H9 (cell line): Measurements from ENCODE around the gene PALM3. TPM values are rescaled to one million over a fixed set of nuclear protein-coding genes. Genes with fewer than 3 reads are reported as not detected.

ENCODE experiments used
- DNase-seq: peaks from one replicate; pipeline ENCODE4 v3.0.0-alpha.2; 2017
- H2AFZ ChIP-seq: one replicate; pipeline ENCODE4 v1.6.1; 2013; ENCODE audit warnings: mild to moderate bottlenecking, low read length, control low read depth, moderate library complexity
- H2AK5ac ChIP-seq: 2 replicates; pipeline ENCODE4 v1.6.1; 2013; ENCODE audit warnings: low read length, control low read depth, mixed read lengths; ENCODE audit not compliant: insufficient read length
- H2BK120ac ChIP-seq: one replicate; pipeline ENCODE4 v1.6.1; 2013; ENCODE audit warnings: low read depth, mild to moderate bottlenecking, low read length, control low read depth, inconsistent platforms; ENCODE audit not compliant: poor library complexity, severe bottlenecking
- H2BK12ac ChIP-seq: 2 replicates; pipeline ENCODE4 v1.6.1; 2013; ENCODE audit warnings: low read length, control low read depth, mixed read lengths, low read depth; ENCODE audit not compliant: insufficient read length
- H2BK15ac ChIP-seq: 2 replicates; pipeline ENCODE4 v1.6.1; 2013; ENCODE audit warnings: low read depth, low read length, control low read depth
- H2BK20ac ChIP-seq: one replicate; pipeline ENCODE4 v1.6.1; 2013; ENCODE audit warnings: low read depth, mild to moderate bottlenecking, low read length, control low read depth, inconsistent platforms; ENCODE audit not compliant: poor library complexity, severe bottlenecking
- H2BK5ac ChIP-seq: 2 replicates; pipeline ENCODE4 v1.6.1; 2013; ENCODE audit warnings: low read length, control low read depth, mixed read lengths; ENCODE audit not compliant: insufficient read length
- H3K14ac ChIP-seq: 2 replicates; pipeline ENCODE4 v1.6.1; 2013; ENCODE audit warnings: low read length, control low read depth; ENCODE audit not compliant: insufficient read depth
- H3K18ac ChIP-seq: 2 replicates; pipeline ENCODE4 v1.6.1; 2013; ENCODE audit warnings: low read depth, mild to moderate bottlenecking, mixed read lengths, low read length, control low read depth; ENCODE audit not compliant: insufficient read length
- H3K23ac ChIP-seq: 2 replicates; pipeline ENCODE4 v1.6.1; 2013; ENCODE audit warnings: low read length, control low read depth, mixed read lengths, low read depth; ENCODE audit not compliant: insufficient read length
- H3K23me2 ChIP-seq: 2 replicates; pipeline ENCODE4 v1.6.1; 2013; ENCODE audit warnings: low read depth, mild to moderate bottlenecking, mixed read lengths, low read length, control low read depth; ENCODE audit not compliant: insufficient read length, poor library complexity, severe bottlenecking
- H3K27ac ChIP-seq: 2 replicates; pipeline ENCODE4 v1.5.1; 2013; ENCODE audit warnings: low read length, control low read depth, mixed read lengths, low read depth; ENCODE audit not compliant: insufficient read length
- H3K27me3 ChIP-seq: 2 replicates; pipeline ENCODE4 v1.6.1; 2013; ENCODE audit warnings: low read length, control low read depth, inconsistent platforms; ENCODE audit not compliant: insufficient read depth
- H3K4ac ChIP-seq: 2 replicates; pipeline ENCODE4 v1.6.1; 2013; ENCODE audit warnings: low read depth, mild to moderate bottlenecking, control low read depth, inconsistent platforms, low read length, moderate library complexity
- H3K4me1 ChIP-seq: 2 replicates; pipeline ENCODE4 v1.6.1; 2013; ENCODE audit warnings: low read length, control low read depth, inconsistent platforms; ENCODE audit not compliant: insufficient read depth
- H3K4me2 ChIP-seq: 2 replicates; pipeline ENCODE4 v1.6.1; 2013; ENCODE audit warnings: low read length, control low read depth, mixed read lengths; ENCODE audit not compliant: insufficient read length, insufficient read depth
- H3K56ac ChIP-seq: 2 replicates; pipeline ENCODE4 v1.6.1; 2013; ENCODE audit warnings: low read depth, mild to moderate bottlenecking, mixed read lengths, low read length, control low read depth; ENCODE audit not compliant: insufficient read length
- H3K79me1 ChIP-seq: 2 replicates; pipeline ENCODE4 v1.6.1; 2013; ENCODE audit warnings: low read depth, mild to moderate bottlenecking, moderate library complexity, low read length, control low read depth, inconsistent platforms; ENCODE audit not compliant: insufficient read depth, poor library complexity, severe bottlenecking
- H3K79me2 ChIP-seq: 2 replicates; pipeline ENCODE4 v1.6.1; 2013; ENCODE audit warnings: low read length, control low read depth, inconsistent platforms; ENCODE audit not compliant: insufficient read depth
- H3K9ac ChIP-seq: 2 replicates; pipeline ENCODE4 v1.6.1; 2013; ENCODE audit warnings: low read length, control low read depth, mixed read lengths; ENCODE audit not compliant: insufficient read length; ENCODE audit errors: extremely low read depth
- H3K9me3 ChIP-seq: one replicate; pipeline ENCODE4 v1.6.1; 2013; ENCODE audit warnings: low read depth, low read length, inconsistent platforms; ENCODE audit not compliant: control insufficient read depth
- H3T11ph ChIP-seq: one replicate; pipeline ENCODE4 v1.6.1; 2013; ENCODE audit warnings: mild to moderate bottlenecking, low read length, control low read depth, inconsistent platforms
- H4K20me1 ChIP-seq: one replicate; pipeline ENCODE4 v1.6.1; 2013; ENCODE audit not compliant: control insufficient read depth, insufficient read length, insufficient read depth
- H4K5ac ChIP-seq: 2 replicates; pipeline ENCODE4 v1.6.1; 2013; ENCODE audit warnings: low read depth, mild to moderate bottlenecking, mixed read lengths, low read length, control low read depth; ENCODE audit not compliant: insufficient read length
- H4K8ac ChIP-seq: replicated peaks from 2 replicates; pipeline ENCODE4 v1.6.1; 2013; ENCODE audit warnings: low read length, control low read depth, mixed read lengths, low read depth; ENCODE audit not compliant: insufficient read length
- H4K91ac ChIP-seq: 2 replicates; pipeline ENCODE4 v1.6.1; 2013; ENCODE audit warnings: low read depth, mild to moderate bottlenecking, moderate library complexity, mixed read lengths, low read length, control low read depth; ENCODE audit not compliant: insufficient read length
- H3K27ac Mint-ChIP-seq, 3 experiments: 2 replicates in 2 of 3; 3 replicates in 1 of 3; pipeline ENCODE4 v1.8.0; 2020 to 2021; ENCODE audit warnings: mixed read lengths in 3 of 3, mild to moderate bottlenecking in 1 of 3, moderate library complexity in 1 of 3
- H3K27me3 Mint-ChIP-seq: 2 replicates; pipeline ENCODE4 v1.8.0; 2021; ENCODE audit warnings: low read depth, mild to moderate bottlenecking, moderate library complexity, mixed read lengths
- H3K36me3 Mint-ChIP-seq, 3 experiments: 2 replicates in 2 of 3; 3 replicates in 1 of 3; pipeline ENCODE4 v1.8.0; 2020 to 2021; ENCODE audit warnings: low read depth in 3 of 3, mixed read lengths in 3 of 3; ENCODE audit not compliant: insufficient read depth in 1 of 3
- H3K4me1 Mint-ChIP-seq, 2 experiments: 2 replicates each; pipeline ENCODE4 v1.8.0; 2020; ENCODE audit warnings: mixed read lengths in 2 of 2
- H3K4me3 Mint-ChIP-seq, 2 experiments: 2 replicates in 1 of 2; 3 replicates in 1 of 2; pipeline ENCODE4 v1.8.0; 2020 to 2021; ENCODE audit warnings: mild to moderate bottlenecking in 2 of 2, mixed read lengths in 2 of 2, moderate library complexity in 1 of 2
- H3K9me3 Mint-ChIP-seq, 2 experiments: 2 replicates in 1 of 2; 3 replicates in 1 of 2; pipeline ENCODE4 v1.8.0; 2020; ENCODE audit warnings: mild to moderate bottlenecking in 2 of 2, mixed read lengths in 2 of 2, moderate library complexity in 1 of 2
- CTCF ChIP-seq: fragments of 200-600 bp; sonication (generic); conservative IDR thresholded peaks from 3 replicates; pipeline ENCODE4 v1.8.0; 2021; ENCODE audit warnings: antibody characterized with exemption, mild to moderate bottlenecking
- WGBS: extraction: QIAGEN DNeasy Blood & Tissue Kit; methylation state at CpG from one replicate; pipeline ENCODE4 v1.1.7; 2013; ENCODE audit warnings: missing lambda C conversion rate, low lambda C conversion rate, mixed read lengths; ENCODE audit not compliant: insufficient read length; ENCODE audit errors: extremely low coverage; 5-methylcytosine and 5-hydroxymethylcytosine counted together
- total RNA-seq: library from RNA; stranded (reverse); gene quantifications from 2 replicates; pipeline ENCODE4 v1.2.1, GENCODE V29; 2021

PALM3 gene
- total RNA-seq, 1 experiment from 2014 or later, result 11.5 TPM

GRCh38 chr19:14056069-14056666 lies 5.7 kb downstream of the PALM3 start:
- WGBS, result no CpG with 5 or more reads among the region's 10 CpGs
- Histone ChIP-seq H3K23ac (no peak overlapping the region), H2BK5ac (no peak overlapping the region), H3K79me2 (no peaks in the 10 kb centered on the region), H3K27ac (no peak overlapping the region), H2BK120ac (no peak overlapping the region), H3K4me2 (no peak overlapping the region), H3T11ph (no peak overlapping the region), H2BK20ac (no peak overlapping the region), H3K23me2 (peaks cover 6% of the 10 kb centered on the region), H2AFZ (no peak overlapping the region), H4K8ac (no peak overlapping the region), H3K9ac (no peak overlapping the region), H2BK12ac (no peak overlapping the region), H3K4ac (no peak overlapping the region), H3K9me3 (no peaks in the 10 kb centered on the region), H3K18ac (no peak overlapping the region), H3K27me3 (peaks cover 8% of the 10 kb centered on the region), H2AK5ac (no peak overlapping the region), H3K4me1 (no peaks in the 10 kb centered on the region; the same call in 1 of the 2 replicates), H4K20me1 (no peaks in the 10 kb centered on the region), H4K91ac (no peak overlapping the region), H4K5ac (no peak overlapping the region), H3K79me1 (no peaks in the 10 kb centered on the region), H2BK15ac (no peak overlapping the region), H3K56ac (no peak overlapping the region), H3K14ac (no peak overlapping the region)
- Mint-ChIP-seq H3K27ac (no peak overlapping the region), H3K4me3 (peak overlapping the region in 1 of 2 experiments; percentile 89; a peak in 2 of 5 replicates), H3K9me3 (no peaks in the 10 kb centered on the region; a peak in 2 of 5 replicates), H3K4me1 (peaks cover 9 to 20% of the 10 kb centered on the region in 2 experiments), H3K36me3 (peaks cover 10 to 14% (median 12%) of the 10 kb centered on the region in 3 experiments; a peak in 6 of 7 replicates), H3K27me3 (peaks cover 44% of the 10 kb centered on the region)
- no peak for DNase-seq
- TF ChIP-seq CTCF, result no peak
